ENCODE measurements around the gene SF3A2.

DNA sequence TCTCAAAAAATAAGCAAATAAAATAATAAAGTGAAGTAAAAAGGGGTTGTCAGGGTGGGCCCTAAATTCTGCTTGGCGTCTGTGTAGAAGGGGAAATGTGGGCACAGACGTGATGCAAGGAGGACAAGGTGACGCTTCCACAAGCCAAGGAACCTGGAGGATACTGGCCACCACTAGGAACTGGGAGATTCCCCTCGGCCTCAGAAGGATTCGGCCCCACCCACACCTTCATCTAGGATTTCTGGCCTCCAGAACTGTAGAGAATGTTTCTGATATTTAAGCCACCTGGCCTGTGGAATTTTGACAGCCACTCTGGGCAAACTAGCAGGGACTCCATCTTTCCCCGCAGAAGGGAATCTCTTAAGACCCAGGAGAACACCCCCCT, 1.6 kb upstream of the SF3A2 start:
- TF ChIP-seq, protein P1, sequence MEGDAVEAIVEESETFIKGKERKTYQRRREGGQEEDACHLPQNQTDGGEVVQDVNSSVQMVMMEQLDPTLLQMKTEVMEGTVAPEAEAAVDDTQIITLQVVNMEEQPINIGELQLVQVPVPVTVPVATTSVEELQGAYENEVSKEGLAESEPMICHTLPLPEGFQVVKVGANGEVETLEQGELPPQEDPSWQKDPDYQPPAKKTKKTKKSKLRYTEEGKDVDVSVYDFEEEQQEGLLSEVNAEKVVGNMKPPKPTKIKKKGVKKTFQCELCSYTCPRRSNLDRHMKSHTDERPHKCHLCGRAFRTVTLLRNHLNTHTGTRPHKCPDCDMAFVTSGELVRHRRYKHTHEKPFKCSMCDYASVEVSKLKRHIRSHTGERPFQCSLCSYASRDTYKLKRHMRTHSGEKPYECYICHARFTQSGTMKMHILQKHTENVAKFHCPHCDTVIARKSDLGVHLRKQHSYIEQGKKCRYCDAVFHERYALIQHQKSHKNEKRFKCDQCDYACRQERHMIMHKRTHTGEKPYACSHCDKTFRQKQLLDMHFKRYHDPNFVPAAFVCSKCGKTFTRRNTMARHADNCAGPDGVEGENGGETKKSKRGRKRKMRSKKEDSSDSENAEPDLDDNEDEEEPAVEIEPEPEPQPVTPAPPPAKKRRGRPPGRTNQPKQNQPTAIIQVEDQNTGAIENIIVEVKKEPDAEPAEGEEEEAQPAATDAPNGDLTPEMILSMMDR (IDR thresholded peaks at IDR 0.05), result no peak
- no peak for TF ChIP-seq EP300 (IDR thresholded peaks at IDR 0.05)
